ENCODE results near the gene DNAJC17.

The DNAJC17 gene

DNA sequence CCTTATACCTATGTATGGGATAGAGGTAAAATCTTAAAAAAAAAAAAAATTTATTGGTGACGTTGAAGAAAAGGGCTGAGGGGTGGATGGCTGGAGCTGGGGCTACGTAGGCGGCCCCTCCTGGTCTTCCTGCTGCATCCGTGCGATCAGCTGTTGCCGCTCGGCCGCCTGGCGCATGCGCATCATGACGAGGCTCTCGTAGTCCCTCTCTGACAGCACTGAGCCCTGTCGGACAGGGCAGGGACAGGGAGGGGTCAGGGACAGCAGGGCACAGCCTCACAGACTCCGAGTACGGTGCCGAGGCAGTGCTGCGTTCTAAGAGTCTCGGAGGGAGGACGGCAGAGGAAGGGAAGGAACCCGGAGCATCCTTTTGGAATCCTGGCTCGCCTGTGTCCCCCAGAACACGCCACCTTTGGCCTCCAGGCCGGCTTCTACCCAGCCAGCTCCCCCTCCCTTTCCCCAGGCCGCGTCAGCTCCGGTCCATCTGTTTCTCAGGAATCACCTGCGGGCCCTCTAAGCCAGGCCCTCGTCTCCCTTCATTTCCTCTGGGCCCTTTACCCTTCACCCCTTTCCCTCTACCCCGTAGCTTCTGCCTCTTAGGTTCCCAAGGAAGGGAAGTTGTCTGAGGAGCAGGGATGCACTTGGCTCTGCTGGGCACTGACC lies 39.3 kb downstream of the DNAJC17 start:
- in situ Hi-C loops (cut with MboI; ENCODE audit: low sequenced_read_pairs) = no loop called here

DNA sequence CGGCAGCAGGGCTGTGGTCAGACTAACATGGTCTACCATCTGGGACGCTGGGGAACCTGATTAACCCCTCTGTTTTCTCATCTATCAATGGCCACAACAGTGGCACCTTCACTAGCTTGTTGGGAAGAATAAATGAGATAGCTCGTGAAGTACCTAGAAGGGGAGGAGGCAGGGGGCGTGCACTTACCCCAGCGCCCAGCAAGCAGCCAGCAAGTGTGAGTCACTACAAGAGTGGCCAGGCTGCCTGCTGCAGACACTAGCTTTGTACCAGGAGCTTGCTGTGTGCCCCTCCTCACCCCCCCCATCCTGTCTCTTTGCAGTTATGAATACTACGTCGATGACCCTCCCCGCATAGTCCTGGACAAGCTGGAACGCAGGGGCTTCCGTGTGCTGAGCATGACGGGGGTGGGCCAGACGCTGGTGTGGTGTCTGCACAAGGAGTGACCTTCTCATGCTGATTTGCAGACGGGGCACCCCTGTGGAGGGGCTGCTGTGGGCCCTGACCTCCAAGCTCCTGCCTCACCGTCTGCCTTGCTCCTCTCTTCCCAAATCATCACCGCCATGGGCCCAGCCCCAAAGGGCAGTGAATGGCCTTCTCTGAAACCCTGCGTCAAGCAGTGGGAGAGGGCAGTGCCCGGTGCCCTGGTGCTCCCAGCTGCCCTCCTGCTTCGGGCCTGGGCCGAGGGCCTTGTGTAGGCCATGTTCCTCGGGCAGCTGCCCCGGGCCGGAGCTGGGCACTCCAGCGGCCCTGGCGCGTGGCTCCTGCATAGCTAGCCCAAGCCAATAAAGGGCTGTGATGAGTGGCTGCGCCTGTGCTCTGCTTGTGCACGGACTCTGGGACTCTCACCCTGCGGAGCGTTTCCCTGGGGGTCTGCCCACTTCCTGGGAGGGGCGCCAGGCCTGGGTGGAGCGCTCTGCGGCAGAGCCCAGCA lies 40.1 kb downstream of the DNAJC17 start:
- in situ Hi-C loops (cut with MboI; ENCODE audit: low sequenced_read_pairs) = no loop called here

DNA sequence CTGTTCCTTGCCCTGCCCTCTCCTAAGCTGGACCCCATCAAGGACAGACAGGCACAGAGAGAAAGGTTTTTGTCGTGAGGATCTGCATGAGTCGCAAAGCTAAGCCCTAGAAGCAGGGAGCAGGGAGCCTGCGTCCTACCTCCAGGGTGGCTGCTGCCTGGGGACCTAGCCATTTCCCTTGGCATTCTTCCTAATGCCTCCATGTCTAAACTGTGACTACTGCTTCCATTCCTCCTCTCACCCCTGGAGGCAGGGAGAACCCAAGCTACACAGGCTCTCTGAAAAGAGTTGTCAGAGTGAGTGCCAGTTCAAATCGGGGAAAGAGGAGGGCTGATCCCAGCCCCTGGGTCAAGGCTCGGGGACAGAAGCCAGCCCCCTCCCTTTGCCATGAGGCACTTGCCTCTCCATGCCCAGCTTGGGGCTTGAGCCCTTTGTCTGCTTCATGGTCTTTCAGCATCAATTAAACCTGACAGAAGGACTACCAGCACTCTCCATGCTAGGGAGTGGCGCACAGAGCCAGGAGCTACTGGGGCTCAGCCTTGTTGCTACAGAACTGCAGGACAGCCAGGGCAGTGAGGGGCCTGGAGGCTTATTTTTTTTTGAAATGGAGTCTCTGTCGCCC lies 41.0 kb downstream of the DNAJC17 start:
- in situ Hi-C loops (cut with MboI; ENCODE audit: low sequenced_read_pairs) = no loop called here

DNA sequence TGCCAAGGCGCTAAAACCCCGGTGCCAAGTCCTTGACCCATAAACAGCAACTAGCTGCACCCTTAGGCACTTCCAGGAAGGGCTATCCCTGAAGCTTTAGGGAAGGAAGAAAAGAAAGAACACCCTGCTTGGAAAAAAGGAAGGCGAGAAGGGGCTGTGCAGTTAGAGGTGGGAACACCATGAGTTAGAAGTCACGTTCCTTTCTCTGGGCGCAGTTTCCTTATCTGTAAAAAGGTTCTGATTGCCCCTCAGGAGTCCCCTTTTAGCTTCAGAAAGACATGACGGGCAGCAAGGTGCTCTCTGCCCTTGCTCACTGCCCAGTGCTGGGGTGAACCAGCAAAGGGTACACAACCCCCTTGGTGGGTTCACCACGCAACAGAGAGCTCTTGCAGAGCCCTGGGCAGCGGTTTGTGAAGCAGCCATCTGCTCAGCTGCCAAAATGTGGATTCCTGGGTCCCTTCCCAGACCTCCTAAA lies 42.6 kb downstream of the DNAJC17 start:
- in situ Hi-C loops (cut with MboI; ENCODE audit: low sequenced_read_pairs) = no loop called here

DNA sequence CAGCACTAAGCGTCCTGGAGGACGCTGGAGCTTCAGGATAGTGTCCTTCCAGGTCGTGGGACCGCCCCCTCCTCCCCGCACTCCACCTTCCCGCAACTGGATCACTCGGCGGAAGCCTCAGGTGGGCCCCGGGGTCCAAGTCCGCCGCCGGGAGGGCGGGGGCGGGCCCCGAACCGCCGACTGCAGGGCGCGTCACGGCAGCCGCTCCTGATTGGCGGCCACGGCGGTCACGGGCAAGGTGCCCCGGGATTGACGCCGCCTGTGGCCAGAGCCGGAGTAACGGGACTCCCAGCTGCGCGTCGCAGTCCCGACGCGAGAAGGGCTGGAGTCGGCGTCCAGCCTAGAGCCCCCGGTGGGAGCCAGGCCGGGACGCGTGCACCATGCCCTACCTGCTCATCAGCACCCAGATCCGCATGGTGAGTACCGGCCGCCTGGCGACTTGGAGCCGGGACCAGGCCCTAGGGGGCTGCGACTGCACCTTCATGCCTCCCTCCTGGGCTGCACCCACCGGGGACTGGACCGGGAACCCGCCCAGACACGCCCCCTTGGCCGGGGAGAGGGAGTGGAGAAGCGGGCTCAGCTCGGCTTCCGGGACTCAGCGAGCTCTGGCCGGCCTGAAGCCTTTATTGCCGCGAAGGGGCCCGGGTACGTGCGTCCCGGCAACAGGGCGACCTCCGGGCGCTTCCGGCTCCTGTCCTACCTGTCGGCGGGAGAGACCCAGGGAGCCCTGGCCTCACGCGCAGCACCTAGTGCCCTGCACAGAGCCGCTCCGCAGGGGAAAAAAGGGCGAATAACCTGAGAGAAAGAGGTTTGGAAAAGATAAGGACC lies 43.3 kb downstream of the DNAJC17 start, which contains the start of gene GCHFR:
Gene GCHFR, plus strand, starts transcription at position 268 of the 828 bp plus-strand sequence. Its CDS starts 113 bp downstream, at position 381.
- in situ Hi-C loops (cut with MboI; ENCODE audit: low sequenced_read_pairs) = no loop called here

DNA sequence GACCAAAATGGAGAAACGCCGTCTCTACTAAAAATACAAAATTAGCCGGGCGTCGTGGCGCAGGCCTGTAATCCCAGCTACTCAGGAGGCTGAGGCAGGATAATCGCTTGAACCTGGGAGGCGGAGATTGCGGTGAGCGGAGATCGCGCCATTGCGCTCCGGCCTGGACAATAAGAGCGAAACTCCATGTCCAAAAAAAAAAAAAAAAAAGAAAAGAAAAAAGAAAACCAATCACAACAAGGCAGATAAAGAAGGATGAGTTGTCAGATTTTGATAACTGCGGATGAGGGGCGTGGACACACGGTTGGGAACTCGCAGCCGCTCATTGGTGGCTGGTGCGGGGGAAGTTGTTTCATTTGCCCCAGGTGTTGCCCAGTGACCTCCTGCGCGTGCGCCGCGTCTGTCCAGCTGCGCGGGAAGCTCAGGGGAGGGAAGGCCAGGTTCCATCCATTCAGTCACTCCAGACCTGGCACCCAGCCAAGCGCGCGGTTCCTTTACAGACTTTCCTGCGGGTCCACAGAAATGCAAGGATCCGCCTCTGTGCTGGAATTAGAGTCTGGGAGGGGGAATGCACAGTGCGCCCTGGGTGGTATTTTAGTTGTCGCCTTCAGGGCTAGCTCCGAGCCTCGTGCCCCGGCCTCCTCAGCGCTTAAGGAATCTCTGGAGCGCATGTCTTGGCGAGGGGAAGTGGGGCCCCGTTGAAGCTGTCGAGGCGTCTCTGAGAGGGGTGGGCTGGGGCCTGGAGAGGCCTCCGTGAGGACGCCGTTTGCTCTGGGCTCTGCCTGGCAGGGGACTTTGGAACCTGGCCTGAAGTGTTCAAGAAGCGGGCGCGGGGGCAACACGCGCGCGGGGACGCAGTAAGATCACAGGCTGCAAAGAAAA lies 44.1 kb downstream of the DNAJC17 start:
- in situ Hi-C loops (cut with MboI; ENCODE audit: low sequenced_read_pairs) = no loop called here

DNA sequence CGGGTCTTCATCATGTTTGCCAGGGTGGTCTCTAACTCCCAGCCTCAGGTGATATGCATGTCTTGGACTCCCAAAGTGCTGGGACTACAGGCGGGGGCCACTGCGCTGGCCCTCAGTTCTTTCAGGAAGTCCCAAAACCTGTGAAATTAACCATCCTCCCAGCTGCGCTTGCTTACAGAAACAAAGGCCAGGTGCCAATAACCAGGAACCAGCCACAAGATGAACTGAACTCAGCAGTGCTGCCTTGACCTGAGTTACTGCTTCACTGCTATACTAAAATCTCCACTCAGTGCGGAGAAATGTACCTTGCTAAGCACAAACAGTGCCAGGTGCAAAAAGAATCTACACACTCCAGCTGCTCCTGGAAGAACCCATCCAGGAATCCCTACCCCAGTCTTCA lies 47.3 kb downstream of the DNAJC17 start:
- in situ Hi-C loops (cut with MboI; ENCODE audit: low sequenced_read_pairs) = no loop called here

DNA sequence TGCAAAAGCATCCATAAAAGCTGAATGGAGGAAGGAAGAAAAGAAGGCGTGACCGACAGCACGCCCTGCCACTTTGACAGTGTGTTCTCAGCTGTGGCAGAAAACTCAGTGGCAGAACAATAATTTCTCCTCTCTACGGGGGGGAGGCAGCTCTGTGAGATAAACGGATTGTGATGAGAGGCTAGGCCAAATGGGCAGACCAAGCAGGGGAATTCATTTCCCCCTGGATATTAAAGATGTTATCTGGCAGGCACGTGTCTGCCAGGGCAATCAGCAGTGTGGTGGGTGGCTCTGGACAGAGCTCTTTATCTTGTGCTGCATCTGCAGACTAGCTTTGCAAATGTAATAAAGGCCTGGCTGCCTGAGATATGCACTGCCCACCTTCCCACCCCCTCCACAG lies 50.3 kb downstream of the DNAJC17 start:
- in situ Hi-C loops (cut with MboI; ENCODE audit: low sequenced_read_pairs) = no loop called here

DNA sequence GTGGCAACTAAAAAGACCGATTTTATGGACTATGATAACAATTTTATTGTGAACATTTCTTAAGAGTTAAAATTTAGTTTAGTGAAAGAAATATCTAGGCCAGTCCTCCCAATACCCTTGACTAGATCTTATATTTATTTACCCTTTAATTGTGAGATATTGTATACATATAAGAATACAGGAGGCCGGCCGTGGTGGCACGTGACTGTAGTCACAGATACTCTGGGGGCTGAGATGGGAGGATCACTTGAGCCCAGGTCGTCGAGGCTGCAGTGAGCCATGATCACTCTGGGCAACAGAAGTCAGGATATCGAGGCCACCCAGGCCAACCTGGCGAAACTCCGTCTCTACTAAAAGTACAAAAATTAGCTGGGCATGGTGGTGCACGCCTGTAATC lies 51.5 kb downstream of the DNAJC17 start:
- in situ Hi-C loops (cut with MboI; ENCODE audit: low sequenced_read_pairs) = no loop called here

DNA sequence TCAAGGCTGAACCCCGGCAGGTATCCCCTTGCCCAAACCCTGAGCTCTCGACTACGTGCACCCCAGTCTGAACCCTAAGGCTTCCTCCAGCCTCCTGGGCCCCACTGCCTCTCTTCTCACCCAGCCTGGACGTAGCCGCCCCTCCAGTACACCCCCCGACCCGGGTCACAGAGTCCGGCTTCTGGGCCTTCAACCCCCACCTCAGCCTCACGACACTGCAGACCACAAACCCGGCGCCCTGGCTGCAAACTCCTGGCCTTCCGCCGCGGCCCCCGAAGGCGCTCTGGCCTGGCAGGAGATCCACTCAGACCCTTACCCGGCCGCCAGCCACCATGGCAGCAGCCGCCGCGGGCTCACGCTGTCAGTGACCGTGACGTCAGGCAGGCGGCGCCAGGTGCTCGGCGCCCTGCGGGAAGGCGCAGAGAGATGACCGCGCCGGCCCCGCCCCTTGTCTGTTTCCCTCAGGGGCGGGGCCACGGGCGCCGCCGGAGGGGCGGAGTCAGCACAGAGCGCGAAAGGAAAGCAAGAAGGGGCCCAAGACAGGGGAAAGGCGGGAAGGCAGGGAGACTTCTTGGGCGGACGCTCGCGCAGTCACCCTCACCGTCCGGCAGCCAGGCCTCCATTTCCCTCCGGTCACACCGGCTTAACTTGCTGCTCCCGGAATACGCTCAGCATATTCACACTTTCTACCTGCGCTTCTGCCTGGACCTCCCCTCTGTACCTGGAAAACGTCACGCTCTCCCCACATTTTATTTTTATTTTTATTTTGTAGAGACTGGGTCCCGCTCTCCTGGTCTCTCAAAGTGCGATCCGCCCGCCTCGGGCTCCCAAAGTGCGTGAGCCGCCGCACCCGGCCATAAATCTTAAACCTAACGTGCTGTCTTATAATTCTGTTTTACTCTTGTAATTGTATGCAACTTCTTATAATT lies 52.1 kb downstream of the DNAJC17 start, which contains the start of gene RMDN3:
Gene RMDN3, minus strand, starts transcription at position 372 of the 929 bp plus-strand sequence. CDS start 471 bp downstream, outside the sequence.
- in situ Hi-C loops (cut with MboI; ENCODE audit: low sequenced_read_pairs) = no loop called here

DNA sequence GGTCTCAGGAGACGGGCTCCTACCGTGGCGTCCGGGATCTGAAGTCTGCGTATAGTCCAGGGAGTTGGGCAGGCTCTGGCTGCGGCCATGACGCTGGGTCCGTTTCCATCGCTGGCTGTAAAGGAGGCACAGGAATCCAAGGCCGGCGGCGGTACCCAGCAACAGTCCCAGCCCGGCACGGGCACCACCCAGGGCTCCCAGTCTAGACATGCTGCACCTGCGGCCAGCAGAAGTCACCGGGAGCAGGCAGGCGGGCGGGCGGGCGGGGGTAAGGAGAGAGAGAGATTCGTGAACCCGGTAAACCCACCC lies 52.7 kb downstream of the DNAJC17 start:
- in situ Hi-C loops (cut with MboI; ENCODE audit: low sequenced_read_pairs) = no loop called here

DNA sequence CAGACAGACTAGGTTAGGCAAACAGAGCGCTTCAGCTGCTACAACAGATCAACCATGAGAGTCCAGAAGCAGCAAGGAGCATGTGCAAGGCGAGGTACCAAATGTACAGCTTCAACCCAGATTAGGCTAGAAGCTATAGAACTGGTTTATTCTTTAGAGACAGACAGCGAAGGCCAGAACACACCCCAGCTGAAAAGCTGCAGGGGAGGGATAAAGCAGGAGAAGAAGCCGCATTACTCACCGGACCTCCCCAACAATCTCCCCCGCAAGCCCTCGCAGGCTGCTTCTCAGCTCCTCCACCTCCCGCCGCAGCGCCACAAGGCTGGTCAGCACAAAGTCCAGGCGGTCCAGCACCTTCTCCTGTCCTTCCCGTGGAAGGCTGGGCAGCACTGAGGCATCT lies 55.5 kb downstream of the DNAJC17 start:
- in situ Hi-C loops (cut with MboI; ENCODE audit: low sequenced_read_pairs) = no loop called here

DNA sequence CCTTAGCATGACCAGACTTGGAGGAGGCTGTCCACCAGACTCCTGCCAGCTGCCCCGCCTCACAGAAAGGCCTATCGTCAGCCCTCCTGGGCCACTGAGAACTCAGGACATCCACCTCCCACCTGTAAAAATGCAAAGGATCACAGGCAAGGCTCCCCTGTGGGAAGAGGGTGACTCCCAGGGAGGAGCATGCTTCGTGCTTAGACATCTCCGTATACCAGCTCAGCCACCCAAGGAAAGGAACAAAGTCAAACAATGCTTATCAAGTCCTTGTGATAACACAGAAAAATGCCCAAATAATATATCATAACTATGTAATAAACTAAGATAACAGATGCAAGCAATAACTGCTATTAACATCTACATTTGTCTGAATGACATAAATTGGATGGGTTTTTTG lies 56.4 kb downstream of the DNAJC17 start:
- in situ Hi-C loops (cut with MboI; ENCODE audit: low sequenced_read_pairs) = no loop called here

DNA sequence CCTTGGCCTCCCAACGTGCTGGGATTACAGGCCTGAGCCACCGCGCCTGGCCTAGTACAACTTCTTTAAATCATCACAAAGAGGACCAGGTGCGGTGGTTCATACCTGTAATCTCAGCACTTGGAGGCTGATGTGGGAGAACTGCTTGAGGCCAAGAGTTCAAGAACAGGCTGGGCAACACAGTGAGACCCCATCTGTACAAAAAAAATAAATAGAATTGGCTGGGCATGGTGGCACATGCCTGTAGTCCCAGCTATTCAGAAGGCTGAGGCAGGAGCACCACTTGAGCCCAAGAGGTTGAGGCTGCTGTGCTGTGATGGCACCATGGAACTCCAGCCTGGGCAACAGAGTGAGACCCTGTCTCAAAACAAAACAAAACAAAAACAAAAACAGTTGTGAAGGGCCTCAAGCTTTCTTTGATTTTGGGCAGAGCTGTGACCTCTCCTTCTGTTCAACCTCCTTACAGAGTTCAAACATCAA lies 58.1 kb downstream of the DNAJC17 start:
- in situ Hi-C loops (cut with MboI; ENCODE audit: low sequenced_read_pairs) = no loop called here

DNA sequence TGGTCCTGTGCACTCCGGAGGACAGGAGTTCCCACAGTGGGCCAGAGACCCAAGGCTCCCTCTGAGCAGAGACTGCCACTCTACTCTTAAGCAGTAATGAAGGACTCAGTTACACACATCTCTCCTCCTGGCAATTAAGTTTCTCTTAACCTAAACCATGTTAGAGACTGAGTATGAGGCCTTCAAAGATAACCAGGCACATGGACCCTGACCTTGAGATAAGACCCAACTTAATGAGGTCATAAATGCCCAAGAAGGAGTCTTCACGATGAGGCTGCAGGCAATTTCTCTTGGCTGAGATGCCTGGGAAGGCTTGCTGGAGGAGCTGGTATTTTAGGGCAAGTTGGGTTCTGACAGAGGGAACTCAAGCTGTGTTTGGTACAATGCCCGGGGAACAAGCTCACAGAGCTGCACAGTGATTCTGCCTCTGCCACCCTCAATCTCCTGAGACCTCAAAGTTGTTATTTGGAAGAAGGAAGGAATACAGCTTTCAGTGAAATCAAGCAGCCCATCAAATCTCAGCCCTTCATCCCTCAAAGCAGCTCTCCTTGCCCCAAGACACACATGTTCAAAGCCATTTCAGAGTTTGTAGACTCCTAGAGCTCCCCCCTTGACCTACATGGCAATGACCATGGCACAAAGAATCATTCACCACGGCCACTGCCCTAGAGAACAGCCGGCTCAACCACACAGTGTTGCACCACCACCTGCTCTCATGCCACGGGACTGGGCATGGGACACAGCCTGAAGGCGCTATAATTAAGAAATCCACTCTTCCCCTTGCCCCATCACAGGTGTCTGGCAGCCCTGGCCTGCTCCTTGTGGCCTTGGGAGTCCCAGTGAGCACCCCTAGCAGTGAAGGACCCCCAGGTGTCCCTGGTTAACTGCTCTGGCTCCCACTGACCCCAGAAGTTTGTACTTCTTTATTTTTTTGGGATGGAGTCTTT lies 59.3 kb downstream of the DNAJC17 start:
- in situ Hi-C loops (cut with MboI; ENCODE audit: low sequenced_read_pairs) = no loop called here

DNA sequence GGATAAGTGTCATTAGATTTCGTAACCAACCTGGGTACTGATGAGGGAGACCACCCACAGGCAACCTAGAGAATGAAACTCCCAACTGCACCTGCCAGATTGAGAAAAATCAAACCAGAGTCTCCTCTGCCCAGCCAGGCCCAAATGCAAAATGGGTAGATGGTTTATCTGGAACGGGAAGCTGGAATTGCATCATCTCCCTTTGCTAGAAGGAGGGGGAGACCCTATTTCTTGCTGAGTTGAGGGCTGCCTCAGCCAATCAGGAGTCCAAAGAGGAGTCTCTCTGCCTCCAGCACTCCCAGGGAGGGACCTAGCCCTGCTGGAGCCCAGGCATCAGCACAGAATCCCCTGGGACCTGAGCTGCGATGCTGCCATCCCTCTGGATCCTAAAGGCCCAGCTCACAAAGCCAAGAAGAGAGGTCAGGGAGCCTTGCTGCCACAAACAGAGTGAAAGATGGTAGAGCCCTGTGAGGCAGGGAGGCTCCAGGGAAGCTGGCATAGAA lies 60.3 kb downstream of the DNAJC17 start:
- in situ Hi-C loops (cut with MboI; ENCODE audit: low sequenced_read_pairs) = no loop called here

DNA sequence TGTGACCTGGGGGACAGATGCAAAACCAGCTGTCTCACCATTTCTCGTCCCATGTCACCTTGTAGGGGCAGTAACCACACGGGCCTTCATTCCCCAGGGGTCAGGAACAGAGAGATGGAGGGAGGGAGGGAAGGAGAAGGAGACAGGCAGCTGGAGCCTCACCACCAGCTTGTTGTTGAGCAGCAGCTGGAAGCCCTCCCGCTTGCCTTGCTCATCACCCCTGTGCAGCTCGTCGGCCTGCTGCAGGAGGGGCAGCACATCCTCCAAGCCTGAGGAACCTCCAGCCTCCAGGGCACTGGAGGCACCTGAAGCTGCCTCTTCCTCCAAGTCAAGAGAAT lies 62.5 kb downstream of the DNAJC17 start:
- in situ Hi-C loops (cut with MboI; ENCODE audit: low sequenced_read_pairs) = no loop called here
